ENCODE results near the gene BAZ2B. TPM values are rescaled to one million over a fixed set of nuclear protein-coding genes. Genes with fewer than 3 reads are reported as not detected.

Gene BAZ2B
- total RNA-seq, 1 experiment from 2014 or later = 33.0 TPM

- no peak for TF ChIP-seq NR2C2 (CRISPR knock-in tag; IDR thresholded peaks at IDR 0.05)
Observed at GRCh38 chr2:159516241-159516758, 100.0 kb downstream of the BAZ2B start (continued).

- ChIA-PET CTCF (interaction anchor here (0.9 to 1.2 kb wide), 2 partner anchors 10 to 197 kb away, joined by 3 to 5 read pairs; partner anchors contain the start of gene MARCHF7), POLR2A (no interaction called here)
- DNase-seq (ENCODE audit: low spot score) (no peak), ATAC-seq (no peak)
- Mint-ChIP-seq H3K36me3 (no peaks in the 10 kb centered on the region), H3K27me3 (ENCODE audit: low read depth) (no peaks in the 10 kb centered on the region), H3K27ac (no peak overlapping the region), H3K4me3 (no peak overlapping the region), H3K9me3 (no peaks in the 10 kb centered on the region), H3K4me1 (peaks cover 37% of the 10 kb centered on the region)
- no peak for TF ChIP-seq FOXP4 (CRISPR knock-in tag; IDR thresholded peaks at IDR 0.05)
- no peak for TF ChIP-seq ZNF219 (CRISPR knock-in tag; IDR thresholded peaks at IDR 0.05; ENCODE audit: borderline replicate concordance)
- no peak for TF ChIP-seq ZNF512 (CRISPR knock-in tag; IDR thresholded peaks at IDR 0.05; ENCODE audit: borderline replicate concordance)
- no peak for TF ChIP-seq NR1H2 (CRISPR knock-in tag; IDR thresholded peaks at IDR 0.05)
- no peak for TF ChIP-seq OVOL2 (CRISPR knock-in tag; IDR thresholded peaks at IDR 0.05; ENCODE audit: borderline replicate concordance)
- TF ChIP-seq SMAD3 (CRISPR knock-in tag; IDR thresholded peaks at IDR 0.05; ENCODE audit: borderline replicate concordance) = no peak
- TF ChIP-seq NFATC4 (CRISPR knock-in tag; IDR thresholded peaks at IDR 0.05) = no peak
- no peak for TF ChIP-seq ZNF671 (CRISPR knock-in tag; IDR thresholded peaks at IDR 0.05)
- TF ChIP-seq CTCF (IDR thresholded peaks at IDR 0.05) = no peak
- no peak for TF ChIP-seq JUN (CRISPR knock-in tag; IDR thresholded peaks at IDR 0.05)
- TF ChIP-seq ZNF317 (CRISPR knock-in tag; IDR thresholded peaks at IDR 0.05; ENCODE audit: borderline replicate concordance, low read depth) = no peak
- TF ChIP-seq NFE2L1 (CRISPR knock-in tag; IDR thresholded peaks at IDR 0.05) = no peak
- no peak for TF ChIP-seq ESRRA (CRISPR knock-in tag; IDR thresholded peaks at IDR 0.05; ENCODE audit: borderline replicate concordance)
- no peak for TF ChIP-seq GABPB1 (CRISPR knock-in tag; IDR thresholded peaks at IDR 0.05)
- TF ChIP-seq ZMAT4 (CRISPR knock-in tag; IDR thresholded peaks at IDR 0.05) = no peak
- no peak for TF ChIP-seq TEAD1 (CRISPR knock-in tag; IDR thresholded peaks at IDR 0.05)
- no peak for TF ChIP-seq USF1 (CRISPR knock-in tag; IDR thresholded peaks at IDR 0.05)
- TF ChIP-seq NFYB (CRISPR knock-in tag; conservative IDR thresholded peaks at IDR 0.05; ENCODE audit: low read depth) = no peak
- no peak for TF ChIP-seq MAX (CRISPR knock-in tag; IDR thresholded peaks at IDR 0.05)
Observed at GRCh38 chr2:159515441-159515840, 100.9 kb downstream of the BAZ2B start.

Measured in WTC11 (cell line).